Suppressor macrophage treated with lipopolysaccharide for 4 hours (primary cell): ENCODE results near the gene LSM3.

ENCODE experiments used
- DNase-seq: peaks from one replicate; pipeline ENCODE4 v3.0.0-alpha.2; 2020

LSM3 gene

DNA sequence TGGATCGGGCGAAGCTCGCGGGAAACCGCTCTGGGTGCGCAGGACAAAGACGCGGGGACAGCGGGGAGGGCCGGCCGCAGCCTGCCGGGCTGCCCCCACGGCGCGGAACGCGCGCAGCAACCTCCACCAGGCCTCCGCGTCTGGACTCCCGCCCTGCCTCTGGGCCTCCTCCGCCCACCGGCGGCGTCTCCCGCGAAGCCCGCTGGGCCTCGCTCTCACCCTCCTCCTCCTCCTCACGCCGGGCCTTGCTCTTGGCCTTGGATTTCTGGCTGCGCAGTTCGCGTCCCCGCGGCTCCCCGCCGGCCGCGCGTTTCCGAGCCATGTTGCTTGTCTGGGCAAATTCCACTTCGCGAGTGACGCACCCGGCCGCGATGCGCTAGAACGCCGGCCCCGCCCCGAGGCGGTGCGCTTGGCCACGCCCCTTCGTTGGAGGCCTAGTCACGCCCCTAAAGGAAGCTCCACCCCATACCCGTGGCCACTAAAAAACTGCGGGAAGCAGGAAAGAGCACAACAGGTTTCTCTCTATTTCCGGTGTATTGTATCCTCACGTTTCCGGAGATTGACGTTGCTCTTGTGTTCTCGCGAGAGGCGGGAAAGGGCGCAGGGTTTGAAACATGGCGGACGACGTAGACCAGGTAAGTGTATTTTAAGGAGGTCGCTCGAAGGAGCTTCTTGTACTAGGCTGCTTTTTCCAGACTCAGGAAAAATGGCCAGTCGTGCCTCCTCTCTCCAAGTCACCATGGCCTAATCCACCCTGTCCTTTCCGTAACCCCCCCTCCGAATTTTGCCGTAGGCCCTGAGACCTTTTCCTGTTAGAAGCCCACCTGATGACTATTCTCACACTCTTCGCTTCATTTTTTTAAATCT, at the start of gene LSM3, which contains the start of gene XPC:
Gene LSM3 (plus strand): TSS at position 571 of the 867 bp plus-strand sequence. CDS start 44 bp downstream, at position 615.
Gene XPC (minus strand): TSS at position 355 of the 867 bp plus-strand sequence. CDS start 33 bp downstream, at position 322.
- DNase-seq = peak; percentile 99

DNA sequence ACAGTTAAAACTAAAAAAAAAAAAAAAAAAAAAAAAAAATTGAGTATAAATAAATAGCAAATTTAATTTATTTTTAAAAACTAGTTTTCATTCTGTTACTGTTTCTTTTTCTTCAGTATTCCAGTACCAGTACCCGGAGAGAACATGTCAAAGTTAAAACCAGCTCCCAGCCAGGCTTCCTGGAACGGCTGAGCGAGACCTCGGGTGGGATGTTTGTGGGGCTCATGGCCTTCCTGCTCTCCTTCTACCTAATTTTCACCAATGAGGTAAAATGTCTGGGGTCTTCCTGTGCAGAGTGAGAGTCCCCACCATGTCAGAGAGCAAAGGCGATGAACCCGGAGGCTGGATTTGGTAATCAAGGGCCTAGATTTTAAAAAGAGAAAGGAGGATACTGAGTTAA, 49.3 kb upstream of the LSM3 start:
- DNase-seq = no peak

DNA sequence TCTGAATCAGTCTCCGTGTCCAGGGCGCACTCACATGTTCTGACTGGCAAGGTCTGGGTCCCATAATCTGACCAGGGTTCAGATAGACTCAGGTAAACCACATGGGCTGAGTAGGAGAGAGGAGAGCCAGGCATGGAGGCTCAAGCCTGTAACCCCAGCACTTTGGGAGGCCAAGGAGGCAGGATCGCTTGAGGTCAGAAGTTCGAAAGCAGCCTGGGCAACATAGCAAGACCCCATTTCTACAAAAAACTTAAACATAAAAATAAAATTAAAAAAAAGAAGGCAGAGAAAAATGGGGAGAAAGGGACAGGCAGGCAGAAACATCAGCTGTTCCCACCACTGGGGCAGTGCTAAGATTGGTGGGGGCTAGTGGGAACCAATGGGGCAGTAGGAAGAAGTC, 48.4 kb upstream of the LSM3 start:
- DNase-seq = no peak

DNA sequence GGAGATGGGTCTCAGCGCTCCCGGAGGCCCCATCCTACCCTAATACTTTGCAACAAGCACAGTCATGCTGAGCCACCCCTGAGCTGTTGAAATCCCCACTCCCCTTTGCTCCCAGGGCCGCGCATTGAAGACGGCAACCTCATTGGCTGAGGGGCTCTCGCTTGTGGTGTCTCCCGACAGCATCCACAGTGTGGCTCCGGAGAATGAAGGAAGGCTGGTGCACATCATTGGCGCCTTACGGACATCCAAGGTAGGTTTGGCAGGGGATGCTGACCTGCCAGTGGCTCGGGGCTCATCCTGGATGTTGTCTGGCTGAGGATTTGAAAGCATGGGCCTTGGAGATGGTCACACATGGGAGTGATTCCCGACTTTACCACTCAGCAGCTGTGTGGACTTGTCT, 47.9 kb upstream of the LSM3 start:
- DNase-seq = no peak

DNA sequence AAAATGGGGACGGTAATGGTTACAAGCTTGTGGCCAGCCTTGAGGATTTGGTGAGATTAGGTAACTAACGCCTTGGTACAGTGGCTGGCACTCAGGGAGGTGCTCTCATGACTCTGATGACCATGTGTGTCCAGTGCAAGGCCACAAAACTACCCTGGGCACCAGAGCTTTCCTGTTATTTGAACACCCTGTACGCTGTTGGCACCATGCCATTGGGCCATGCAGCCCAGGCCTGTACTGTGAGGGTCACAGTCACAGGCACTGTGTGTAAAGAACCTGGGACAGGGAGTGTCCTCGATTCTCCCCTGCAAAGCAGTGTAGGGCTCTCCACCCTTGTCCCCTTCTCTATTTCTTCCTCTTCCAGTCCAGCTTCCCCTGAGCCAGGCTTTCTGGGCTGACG, 47.5 kb upstream of the LSM3 start:
- no peak for DNase-seq

DNA sequence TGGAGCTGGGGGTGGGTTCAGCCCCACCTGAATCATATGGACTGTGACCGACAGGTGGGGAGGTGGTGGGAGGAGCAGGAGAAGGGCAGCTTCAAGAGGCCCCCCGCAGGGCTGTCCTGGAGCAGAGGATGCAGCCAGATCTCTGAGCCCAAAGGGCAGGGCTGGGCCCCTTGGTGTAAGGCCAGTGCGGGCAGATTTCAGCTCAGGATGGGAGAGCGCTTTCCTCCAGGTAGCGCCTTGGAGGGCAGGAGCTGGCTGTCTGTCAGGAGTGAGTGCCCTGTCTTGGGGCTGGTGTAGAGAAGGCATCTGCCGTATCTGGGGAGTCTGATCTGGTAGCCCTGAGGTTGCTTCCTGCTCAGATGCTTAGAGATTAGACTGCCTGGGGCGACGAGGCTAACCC, 46.5 kb upstream of the LSM3 start:
- no peak for DNase-seq

DNA sequence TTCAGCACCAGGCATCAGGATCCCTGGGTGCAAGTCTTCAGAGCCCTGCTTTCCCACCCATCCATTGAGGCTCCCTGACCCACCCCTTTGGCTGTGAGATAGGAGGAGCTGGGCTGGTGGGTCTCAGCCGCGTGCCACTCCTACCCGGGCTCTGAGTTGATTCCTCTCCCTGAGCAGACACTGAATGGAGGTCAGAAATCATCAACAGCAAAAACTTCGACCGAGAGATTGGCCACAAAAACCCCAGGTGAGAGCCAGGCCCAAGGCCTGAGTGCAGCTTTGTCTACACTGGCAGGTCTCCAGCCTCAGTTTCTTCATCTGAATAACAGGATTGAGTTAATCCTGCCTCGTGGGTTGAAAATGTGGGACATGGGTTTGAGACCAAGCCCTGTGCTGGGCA, 45.9 kb upstream of the LSM3 start:
- DNase-seq = no peak

DNA sequence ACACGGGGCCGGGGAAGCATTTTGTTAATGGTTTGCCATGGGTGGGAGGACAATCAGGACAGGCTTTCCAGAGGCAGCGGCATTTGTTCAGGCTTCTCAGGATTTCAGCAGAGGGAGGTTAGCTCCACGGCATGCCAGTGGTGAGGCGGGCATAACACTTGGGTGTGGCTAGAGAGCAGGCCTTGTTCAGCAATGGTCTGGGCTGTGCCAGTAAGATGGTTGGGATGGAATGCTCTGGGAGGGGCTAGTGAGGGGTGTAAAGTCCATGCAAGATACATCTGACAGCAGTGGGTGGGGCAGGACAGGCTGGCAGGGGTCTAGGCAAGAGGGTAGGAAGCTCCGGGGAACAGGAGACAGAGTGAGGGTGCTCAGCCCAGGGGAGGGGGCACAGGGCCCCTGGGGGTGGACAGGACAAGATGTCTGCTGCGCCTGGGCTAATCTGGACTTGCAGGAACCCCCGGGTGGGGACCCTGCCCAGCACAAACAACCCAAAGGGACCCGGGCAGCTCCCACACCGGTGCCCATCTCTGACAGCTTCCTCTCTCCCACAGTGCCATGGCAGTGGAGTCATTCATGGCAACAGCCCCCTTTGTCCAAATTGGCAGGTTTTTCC, 45.3 kb upstream of the LSM3 start:
- DNase-seq = no peak

DNA sequence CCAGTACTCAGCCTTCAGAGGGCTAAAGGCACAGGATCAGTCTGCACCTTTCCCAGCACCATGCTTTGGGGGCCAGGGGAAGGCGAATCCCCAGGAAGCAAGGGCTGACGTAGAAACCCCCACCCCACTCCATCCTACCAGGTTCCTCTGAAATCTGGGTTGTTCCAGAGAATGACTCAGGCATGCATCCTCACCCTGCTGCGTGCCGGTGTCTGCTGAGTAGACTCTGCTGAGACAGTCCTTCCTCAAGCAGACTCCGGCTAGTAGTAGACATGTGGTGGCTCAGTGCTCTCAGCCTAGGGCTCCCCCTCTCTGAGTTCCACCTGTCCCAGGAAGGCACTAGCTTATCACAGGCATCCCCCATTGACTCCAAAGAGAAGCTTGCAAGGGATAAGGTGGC, 44.7 kb upstream of the LSM3 start:
- no peak for DNase-seq

DNA sequence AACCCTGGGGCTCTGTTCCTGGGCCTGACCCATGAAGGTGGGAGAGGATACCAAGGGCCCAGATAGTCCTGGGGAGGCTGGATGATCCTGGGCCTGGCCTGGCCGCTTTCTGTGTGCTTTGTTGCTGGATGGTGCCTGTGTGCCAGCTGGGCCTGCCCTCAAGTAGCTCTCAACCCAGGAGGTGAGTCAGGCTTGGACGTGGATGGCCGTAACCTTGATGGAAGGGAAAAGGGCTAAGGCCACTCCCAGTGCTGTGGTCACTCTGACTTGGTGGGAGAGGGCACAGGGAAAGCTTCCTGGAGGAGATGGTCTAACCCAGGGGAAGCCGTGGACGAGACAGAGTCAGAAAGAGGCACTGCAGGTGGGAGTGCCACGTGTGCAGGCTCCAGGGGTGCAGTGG, 44.3 kb upstream of the LSM3 start:
- DNase-seq = no peak

DNA sequence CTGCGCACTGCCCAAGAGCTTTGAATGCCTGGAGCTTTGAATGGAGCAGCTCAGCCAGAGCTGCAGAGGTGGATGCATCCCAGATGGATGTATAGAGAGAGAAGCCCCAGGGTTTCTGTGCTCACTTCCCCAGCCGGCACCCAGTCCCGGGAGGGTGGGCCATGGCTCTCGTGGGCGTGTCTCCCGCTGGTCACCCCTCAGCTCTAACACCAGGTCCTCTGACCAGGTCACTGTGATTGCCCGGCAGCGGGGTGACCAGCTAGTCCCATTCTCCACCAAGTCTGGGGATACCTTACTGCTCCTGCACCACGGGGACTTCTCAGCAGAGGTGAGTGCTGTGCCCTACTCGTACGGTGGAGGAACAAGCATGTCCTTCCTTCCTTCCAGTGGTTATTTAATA, 43.0 kb upstream of the LSM3 start:
- no peak for DNase-seq

DNA sequence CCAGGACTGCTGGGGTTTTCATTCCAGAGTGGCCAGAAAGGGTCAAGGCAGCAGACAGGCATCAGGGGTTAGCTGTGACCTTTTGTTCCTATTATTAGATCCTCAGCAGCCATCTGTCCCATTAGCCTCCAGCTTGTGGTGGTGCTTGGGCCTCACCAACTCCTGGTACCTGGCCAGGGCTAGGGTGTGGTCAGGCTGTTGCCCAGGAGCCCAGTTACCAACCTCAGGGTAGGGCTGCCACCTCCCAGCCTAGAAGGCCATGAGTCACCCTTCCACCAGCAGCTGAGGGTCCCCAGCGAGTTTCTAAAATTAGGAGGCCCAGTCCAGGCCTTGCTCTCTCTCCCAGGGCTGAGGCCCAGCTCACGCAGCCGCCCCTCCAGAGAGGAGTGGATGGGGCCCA, 41.6 kb upstream of the LSM3 start:
- DNase-seq = no peak

DNA sequence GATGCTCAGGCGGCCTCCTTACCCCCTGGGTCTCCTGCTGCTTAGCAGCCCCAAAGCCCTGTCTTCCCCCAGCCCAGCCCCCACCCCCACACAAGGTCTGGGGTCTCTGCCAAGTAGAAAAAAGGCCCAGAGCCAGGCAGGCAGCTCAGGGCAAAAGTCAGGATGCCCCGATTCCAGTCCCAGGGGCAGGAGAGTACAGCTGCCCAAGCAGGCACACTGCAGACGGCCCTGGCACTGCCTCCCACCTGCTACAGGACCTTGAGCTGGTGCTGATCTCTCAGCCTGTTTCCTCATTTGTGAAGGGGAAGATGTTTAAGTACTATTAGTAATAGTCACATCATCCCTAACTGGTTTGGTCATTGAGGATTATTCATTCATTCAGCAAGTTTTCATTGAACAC, 41.2 kb upstream of the LSM3 start:
- peak; percentile 27 for DNase-seq

DNA sequence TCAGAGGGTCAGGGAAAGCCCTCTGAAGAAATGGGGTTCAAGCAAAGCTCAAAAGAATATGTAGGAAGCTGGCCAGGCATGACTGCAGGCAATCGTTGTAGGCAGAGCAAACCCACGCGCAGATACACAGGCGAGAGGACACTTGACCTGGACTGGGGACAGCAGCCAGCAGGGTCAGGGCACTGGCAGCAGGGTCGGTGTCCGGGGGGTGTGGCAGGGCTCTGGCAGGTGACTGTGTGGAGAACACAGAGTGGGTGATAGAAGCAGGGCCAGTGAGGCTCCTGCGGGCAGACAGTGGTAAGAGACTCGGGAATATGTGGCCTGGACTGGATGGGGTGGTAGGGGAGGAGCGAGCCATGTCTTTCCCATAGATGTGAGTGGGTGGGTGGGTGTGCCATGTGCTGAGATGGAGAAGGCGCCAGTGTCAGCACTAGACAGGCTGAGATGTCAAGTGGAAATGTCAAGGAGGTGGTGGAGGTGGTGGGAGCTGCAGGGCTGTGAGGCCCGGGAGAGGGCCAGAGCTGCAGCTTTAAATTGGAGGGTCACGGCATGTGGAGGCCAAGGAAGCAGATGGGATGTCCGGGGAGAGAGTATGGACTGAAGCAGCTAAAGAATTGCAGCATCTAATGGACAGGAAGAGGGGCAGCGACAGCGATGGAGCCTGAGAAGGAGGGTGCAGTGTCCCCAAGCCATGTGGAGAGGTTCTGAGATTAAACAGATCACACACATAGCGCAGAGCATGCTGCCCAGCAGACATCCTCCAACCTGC, 40.3 kb upstream of the LSM3 start:
- DNase-seq = no peak

DNA sequence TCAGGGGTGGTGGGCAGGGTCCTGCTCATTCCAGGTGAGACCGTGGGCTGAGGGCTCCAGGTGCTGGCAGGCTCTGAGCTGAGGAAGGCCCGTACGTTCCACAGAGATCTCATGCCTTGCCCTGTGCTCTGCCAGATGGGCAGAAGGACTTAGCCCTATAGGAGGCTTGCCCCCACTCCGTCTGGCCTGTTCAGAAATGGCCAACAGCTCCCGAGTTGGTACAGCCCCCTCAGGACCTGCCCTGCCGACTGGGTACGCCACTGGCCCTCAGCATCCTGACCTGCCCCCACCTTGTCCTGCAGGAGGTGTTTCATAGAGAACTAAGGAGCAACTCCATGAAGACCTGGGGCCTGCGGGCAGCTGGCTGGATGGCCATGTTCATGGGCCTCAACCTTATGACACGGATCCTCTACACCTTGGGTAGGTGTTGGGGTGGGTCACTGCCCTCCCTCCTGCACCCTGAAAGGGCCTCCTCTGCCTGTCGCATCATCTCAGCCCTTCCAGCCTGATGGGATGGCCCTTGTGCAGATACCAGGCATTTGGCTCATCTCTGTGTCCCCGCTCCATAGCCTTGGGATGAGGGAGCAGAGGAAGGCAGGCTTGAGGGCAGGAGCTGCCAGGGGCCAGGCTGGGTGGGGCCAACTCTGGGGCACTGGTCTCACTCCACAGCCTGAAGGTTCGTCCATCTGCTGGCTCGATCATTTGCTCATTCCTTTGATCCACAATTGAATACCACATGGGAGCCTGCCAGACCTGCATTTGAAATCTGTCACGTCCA, 39.5 kb upstream of the LSM3 start:
- DNase-seq = no peak

DNA sequence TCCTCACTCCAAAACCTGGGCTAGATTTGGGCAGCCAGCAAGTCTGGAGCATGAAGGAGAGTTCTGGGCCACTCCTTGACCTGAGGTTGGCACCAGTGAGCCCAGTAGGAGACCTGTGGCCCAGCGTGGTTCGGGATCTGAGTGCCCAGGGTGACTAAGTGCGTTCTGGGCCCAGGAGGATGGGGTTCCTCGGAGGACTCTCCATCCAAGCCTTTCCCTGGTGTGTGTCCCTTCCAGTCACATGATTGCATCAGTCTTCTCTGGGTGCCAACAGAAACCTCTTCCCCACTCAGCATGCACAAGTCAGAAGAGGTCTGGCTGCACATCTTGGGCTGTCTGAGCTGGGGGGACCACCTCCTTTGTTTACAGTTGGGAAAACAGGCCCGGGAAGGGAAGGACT, 38.8 kb upstream of the LSM3 start:
- DNase-seq = no peak

DNA sequence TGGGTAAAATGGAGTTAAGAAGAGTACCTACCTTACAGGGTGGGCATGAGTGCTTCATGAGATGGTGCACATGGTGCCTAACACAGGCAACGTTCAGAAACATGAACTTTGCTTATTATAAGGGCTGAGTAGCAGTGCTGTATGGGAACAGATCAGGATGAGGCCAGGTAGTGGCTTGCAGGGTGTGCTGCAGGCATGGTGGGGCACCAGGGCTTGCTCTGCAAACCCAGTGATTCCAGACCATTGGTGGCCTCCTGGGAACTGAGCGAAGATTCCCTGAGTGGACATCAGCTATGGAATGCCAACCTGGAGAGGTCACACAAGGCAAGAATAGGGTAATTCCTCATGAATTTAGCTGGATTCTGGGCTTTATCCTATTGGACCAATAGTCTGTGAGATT, 37.9 kb upstream of the LSM3 start:
- DNase-seq = no peak

DNA sequence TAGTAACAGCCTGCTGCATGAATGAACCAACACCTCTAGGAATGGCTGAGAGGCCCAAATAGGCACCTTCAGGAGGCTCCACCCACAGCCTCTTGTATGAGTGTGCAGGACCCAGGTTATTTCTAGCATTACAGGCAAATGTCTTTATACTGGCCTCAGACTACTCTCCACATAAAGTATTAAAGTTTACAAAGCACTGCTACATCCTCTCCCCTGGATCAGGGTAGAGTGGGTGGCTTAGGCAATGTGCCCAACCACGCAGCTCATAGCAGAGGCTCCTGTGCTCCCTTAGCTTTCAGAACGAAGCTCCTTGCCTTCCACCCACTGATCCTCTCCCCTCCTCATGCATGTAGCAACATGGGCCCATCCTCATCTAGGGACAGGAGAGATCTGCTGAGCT, 37.5 kb upstream of the LSM3 start:
- DNase-seq = no peak

DNA sequence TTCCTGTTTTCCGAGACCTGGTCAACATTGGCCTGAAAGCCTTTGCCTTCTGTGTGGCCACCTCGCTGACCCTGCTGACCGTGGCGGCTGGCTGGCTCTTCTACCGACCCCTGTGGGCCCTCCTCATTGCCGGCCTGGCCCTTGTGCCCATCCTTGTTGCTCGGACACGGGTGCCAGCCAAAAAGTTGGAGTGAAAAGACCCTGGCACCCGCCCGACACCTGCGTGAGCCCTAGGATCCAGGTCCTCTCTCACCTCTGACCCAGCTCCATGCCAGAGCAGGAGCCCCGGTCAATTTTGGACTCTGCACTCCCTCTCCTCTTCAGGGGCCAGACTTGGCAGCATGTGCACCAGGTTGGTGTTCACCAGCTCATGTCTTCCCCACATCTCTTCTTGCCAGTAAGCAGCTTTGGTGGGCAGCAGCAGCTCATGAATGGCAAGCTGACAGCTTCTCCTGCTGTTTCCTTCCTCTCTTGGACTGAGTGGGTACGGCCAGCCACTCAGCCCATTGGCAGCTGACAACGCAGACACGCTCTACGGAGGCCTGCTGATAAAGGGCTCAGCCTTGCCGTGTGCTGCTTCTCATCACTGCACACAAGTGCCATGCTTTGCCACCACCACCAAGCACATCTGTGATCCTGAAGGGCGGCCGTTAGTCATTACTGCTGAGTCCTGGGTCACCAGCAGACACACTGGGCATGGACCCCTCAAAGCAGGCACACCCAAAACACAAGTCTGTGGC, 36.8 kb upstream of the LSM3 start:
- DNase-seq = no peak

DNA sequence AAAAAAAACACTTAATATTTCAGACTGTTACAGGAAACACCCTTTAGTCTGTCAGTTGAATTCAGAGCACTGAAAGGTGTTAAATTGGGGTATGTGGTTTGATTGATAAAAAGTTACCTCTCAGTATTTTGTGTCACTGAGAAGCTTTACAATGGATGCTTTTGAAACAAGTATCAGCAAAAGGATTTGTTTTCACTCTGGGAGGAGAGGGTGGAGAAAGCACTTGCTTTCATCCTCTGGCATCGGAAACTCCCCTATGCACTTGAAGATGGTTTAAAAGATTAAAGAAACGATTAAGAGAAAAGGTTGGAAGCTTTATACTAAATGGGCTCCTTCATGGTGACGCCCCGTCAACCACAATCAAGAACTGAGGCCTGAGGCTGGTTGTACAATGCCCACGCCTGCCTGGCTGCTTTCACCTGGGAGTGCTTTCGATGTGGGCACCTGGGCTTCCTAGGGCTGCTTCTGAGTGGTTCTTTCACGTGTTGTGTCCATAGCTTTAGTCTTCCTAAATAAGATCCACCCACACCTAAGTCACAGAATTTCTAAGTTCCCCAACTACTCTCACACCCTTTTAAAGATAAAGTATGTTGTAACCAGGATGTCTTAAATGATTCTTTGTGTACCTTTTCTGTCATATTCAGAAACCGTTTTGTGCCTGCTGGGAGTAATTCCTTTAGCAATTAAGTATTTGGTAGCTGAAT, 35.9 kb upstream of the LSM3 start:
- DNase-seq = no peak
